ENCODE measurements around the gene DGKB.

Gene DGKB

GRCh38 chr7:14902589-14903067, at the start of gene DGKB:
TSS of gene DGKB (minus strand) at chr7:14902751.
- peak; percentile 60 for DNase-seq

DNA sequence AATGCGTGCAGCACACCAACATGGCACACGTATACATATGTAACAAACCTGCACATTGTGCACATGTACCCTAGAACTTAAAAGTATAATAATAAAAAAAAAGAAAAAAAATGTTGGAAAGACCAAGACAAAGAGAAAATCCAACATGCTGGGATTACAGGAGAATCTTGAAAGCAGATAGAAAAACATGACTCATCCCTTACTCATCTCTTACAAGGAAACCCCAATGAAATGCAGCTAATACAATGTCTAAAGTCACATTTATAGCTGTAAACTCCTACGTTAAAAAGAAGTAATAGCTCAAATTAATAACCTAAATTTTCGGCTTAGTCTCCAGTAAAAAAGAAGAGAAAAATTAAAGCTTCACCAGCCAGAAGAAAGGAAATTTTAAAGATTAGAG, 47.5 kb upstream of the DGKB start:
- DNase-seq = no peak

- DNase-seq = no peak
Observed at GRCh38 chr7:14938181-14938580, 35.6 kb upstream of the DGKB start.

- no peak for DNase-seq
Observed at GRCh38 chr7:14937581-14937980, 35.0 kb upstream of the DGKB start.

- no peak for DNase-seq
Observed at GRCh38 chr7:14936554-14936953, 34.0 kb upstream of the DGKB start.

DNA sequence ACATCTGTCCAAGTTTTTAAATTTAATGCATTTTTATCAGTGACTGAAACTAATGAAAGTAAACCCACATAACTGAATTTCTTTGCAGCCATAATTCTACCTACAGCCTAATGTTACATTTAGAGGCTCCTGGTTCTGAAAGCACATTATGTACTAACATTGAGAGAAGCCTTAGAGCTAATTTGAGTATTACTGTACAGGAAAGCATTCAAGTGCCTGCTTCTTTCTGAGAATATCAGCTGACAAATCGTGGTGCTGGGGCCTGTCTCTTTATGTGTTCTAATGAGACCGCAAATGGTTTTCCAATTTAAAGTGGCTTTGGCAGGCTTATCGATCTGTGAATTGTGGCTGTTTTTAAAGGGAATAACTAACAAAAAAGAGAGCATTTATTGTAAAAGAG, 32.3 kb upstream of the DGKB start:
- DNase-seq = no peak

DNA sequence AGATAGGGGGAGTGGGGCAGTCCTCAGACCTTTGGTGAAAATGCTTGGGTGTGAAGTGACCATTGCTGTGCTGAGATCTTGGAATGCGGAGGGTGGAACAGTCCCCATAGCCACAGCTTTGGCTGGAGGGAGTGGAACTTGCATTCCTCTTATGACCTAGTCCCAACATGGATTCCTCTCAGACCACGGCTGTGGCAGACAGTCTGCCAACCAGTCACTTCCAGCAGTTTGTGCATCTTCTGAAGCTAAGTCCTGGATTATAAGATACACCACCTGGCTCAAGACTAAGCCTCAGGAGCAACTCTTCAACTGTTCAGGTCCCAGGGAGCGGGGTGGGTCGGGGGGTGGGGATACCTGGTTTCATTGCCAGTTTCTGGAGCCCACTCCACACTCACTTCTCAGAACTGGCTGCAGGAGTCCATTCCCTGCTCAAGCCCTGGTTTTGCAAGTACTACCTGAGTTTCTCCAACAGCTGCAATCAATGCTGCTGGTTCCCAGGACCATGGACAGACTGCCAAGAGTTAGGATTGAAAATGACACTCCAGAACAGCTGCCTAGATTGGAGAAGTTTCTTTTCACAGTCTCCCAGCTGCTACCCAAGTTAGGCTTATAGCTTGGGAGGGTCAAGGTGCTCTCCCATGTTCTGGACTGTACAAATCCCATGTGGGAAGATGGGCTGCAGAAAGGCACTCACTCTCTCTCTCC, 29.1 kb upstream of the DGKB start:
- DNase-seq = no peak

- DNase-seq = no peak
Observed at GRCh38 chr7:14924398-14924797, 21.8 kb upstream of the DGKB start.

DNA sequence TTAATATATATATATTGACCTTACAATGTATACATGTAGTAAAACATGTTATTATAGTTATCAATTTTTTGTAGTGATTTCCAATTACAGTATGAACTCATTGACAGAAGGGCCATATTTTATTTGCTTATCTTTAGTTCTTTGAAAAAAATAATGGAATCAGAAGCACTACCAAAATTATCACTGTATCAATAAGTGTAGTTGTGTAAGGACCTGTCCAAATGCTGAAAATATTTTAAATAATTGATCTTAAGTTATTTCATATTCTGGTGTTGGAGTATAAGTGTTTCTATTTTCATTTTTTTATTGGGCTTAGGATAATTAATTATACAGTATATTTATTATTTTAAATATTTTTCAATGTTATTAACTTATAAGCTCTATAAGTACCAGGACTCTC, 8.5 kb upstream of the DGKB start:
- no peak for DNase-seq

- no peak for DNase-seq
Observed at GRCh38 chr7:14908697-14909096, 6.1 kb upstream of the DGKB start.

GRCh38 chr7:14905764-14906163, 3.2 kb upstream of the DGKB start:
- DNase-seq = no peak

DNA sequence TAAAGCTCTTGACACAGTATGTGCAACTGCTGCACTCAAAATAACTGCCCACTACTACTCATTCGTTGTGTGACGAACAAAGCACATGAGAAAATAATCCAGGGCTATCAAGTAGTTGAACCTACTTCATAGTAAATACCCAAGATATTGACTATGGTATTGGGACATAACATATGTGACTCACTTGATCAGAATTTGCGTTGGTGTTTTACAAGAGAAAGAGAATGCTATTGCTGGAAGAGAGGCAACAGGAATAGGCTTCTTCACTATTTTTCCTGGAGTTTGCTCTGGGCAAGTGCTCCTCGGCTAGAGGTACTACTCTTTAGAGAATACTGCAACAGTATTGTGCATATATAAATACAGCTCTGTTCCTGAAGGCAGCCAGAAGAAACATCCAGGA, 2.5 kb downstream of the DGKB start:
- no peak for DNase-seq

GRCh38 chr7:14899030-14899429, 3.5 kb downstream of the DGKB start:
- DNase-seq = no peak

- DNase-seq = no peak
Observed at GRCh38 chr7:14896461-14896860, 6.1 kb downstream of the DGKB start.

GRCh38 chr7:14894826-14895225, 7.7 kb downstream of the DGKB start:
- DNase-seq = no peak

GRCh38 chr7:14892961-14893360, 9.6 kb downstream of the DGKB start:
- DNase-seq = no peak

DNA sequence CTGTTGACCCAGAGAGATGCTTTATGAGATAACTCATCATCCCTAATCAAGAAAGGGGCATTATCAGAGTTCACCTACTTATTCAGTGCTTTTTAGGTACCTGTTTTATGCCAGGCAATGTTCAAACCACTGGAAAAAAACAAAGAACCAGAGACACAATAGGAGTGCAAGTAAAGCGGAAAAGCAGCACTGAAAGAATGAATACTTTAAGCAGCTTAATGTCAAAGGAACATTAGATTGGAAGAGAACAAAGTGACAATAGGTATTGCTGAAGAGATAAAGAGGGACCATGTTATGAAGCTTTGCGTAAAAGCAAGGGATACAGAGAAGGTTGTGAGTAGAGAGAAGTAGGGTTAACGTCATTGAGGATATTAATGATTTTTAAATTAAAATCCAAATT, 11.3 kb downstream of the DGKB start:
- no peak for DNase-seq

GRCh38 chr7:14888962-14889361, 13.6 kb downstream of the DGKB start:
- no peak for DNase-seq

DNA sequence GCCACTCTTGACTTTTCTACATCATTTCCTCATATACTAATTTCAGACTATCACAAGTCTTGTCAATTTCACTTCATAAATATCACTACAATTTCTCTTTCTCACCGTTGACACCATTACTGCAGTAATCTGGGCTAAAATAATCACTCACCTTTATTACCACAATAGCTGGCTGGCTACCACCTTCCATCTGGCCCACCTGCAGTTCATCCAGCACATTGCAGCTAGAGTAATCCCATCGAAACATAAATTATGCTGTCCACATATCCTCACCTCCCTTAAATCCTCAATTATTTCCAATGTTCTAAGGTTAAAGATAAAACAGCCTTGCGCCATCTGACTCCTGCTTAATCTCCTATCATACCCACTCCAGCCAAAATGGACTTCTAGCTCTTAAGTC, 16.0 kb downstream of the DGKB start:
- DNase-seq = no peak

- no peak for DNase-seq
Observed at GRCh38 chr7:14875941-14876587, 26.5 kb downstream of the DGKB start.

GRCh38 chr7:14871880-14872279, 30.7 kb downstream of the DGKB start:
- no peak for DNase-seq

DNA sequence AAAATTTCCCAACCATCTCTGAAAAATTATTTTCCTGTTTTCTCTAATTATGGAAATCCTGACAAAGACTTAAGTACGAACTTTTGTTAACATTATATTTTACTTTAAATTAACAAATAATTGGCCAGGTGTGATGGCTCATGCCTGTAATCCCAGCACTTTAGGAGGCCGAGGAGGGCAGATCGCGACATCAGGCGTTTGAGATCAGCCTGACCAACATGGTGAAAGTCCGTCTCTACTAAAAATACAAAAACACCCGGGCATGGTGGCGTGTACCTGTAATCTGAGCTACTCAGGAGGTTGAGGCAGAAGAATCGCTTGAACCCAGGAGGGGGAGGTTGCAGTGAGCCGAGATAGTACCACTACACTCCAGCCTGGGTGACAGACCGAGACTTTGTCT, 32.2 kb downstream of the DGKB start:
- no peak for DNase-seq

DNA sequence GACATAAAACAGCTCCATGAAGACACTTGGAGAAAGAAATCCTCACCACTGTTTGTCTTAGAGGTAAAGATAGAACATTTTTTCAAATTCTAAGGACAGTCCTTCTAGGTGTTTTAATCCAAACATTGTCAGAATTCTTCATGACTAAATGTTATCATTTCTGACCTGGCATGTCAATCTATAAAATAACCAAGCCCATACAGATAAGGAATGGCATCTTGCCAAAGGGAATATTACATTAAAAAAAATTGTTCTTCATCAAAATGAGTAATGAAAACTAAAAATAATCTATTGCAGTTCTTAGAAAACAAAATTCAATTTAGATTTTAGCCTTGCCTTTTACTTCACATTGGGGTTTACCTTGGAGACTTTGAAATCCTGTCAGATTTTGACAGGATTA, 33.6 kb downstream of the DGKB start:
- DNase-seq = no peak

- DNase-seq = no peak
Observed at GRCh38 chr7:14861456-14861855, 41.1 kb downstream of the DGKB start.

GRCh38 chr7:14859267-14859666, 43.3 kb downstream of the DGKB start:
- DNase-seq = no peak

Measured in right forelimb (tissue), 1 donor.